ENCODE measurements around the gene SCGB1D1.

- TF ChIP-seq CTCF (IDR thresholded peaks at IDR 0.05; ENCODE audit: low read length) (no peak), EZH2 (IDR thresholded peaks at IDR 0.05; ENCODE audit: borderline replicate concordance, low read length) (no peak)
Observed at GRCh38 chr11:62148271-62148980, 41.6 kb upstream of the SCGB1D1 start.

Measured in OCI-LY1 (cell line).